Heart right ventricle (tissue), 16 donors: Measurements from ENCODE around the gene NECTIN2. TPM values are rescaled to one million over a fixed set of nuclear protein-coding genes. Genes with fewer than 3 reads are reported as not detected.

Experiments
- ATAC-seq, 8 donors: fragments of 200-7000 bp; cut with Tn5 transposase; one replicate each; pipeline ENCODE4 v1.9.1; 2020; ENCODE audit warnings: mild to moderate bottlenecking in 8 of 8, moderate library complexity in 8 of 8, moderate number of reproducible peaks in 1 of 8
- DNase-seq, 2 donors: peaks; one replicate each; pipeline ENCODE4 v3.0.0-alpha.2; 2020
- H3K27ac ChIP-seq, 10 donors: fragments of 200-600 bp; sonication (generic) in 2 of 10; one replicate each; pipeline versions ENCODE4 v1.5.0 to v1.8.0; 2020 to 2022; ENCODE audit warnings: mild to moderate bottlenecking in 3 of 10
- H3K27me3 ChIP-seq, 7 donors: fragments of 200-600 bp; one replicate each; pipeline ENCODE4 v1.8.0; 2021 to 2022; ENCODE audit warnings: mild to moderate bottlenecking in 2 of 7
- H3K36me3 ChIP-seq, 9 donors: fragments of 200-600 bp; sonication (generic) in 1 of 9; one replicate each; pipeline versions ENCODE4 v1.5.0 to v1.8.0; 2020 to 2022; ENCODE audit warnings: mild to moderate bottlenecking in 2 of 9
- H3K4me1 ChIP-seq, 9 donors: fragments of 200-600 bp; sonication (generic) in 1 of 9; one replicate each; pipeline versions ENCODE4 v1.5.0 to v1.8.0; 2020 to 2022; ENCODE audit warnings: mild to moderate bottlenecking in 4 of 9
- H3K4me3 ChIP-seq, 10 donors: fragments of 200-600 bp; sonication (generic) in 2 of 10; one replicate each; pipeline versions ENCODE4 v1.5.0 to v1.8.0; 2020 to 2022; ENCODE audit warnings: mild to moderate bottlenecking in 7 of 10, moderate library complexity in 2 of 10
- H3K9me3 ChIP-seq, 11 donors: fragments of 200-600 bp in 10 of 11; sonication (generic) in 2 of 11; one replicate each; pipeline versions ENCODE4 v1.5.0 to v1.8.0; 2013 to 2022; ENCODE audit warnings: mild to moderate bottlenecking in 2 of 11, control low read depth in 1 of 11, moderate library complexity in 1 of 11
- WGBS, 2 donors: extraction: QIAGEN DNeasy Blood & Tissue Kit; methylation state at CpG; one replicate each; pipeline ENCODE4 v1.1.7; 2013; ENCODE audit warnings: inconsistent platforms in 1 of 2; 5-methylcytosine and 5-hydroxymethylcytosine counted together
- intact Hi-C, 10 donors: fragments of 100-400 bp; cut with DNase I; formaldehyde crosslinking; loops; one replicate each; pipeline versions ENCODE4 v1.11.1 to v1.14.2; 2022
- polyA plus RNA-seq, 2 donors: library from polyadenylated mRNA; stranded (reverse); fragments of 200-250 nt; gene quantifications; one replicate each; pipeline ENCODE4 v1.2.3, GENCODE V29; 2013
- total RNA-seq, 10 donors: library from RNA; stranded (reverse); fragmentation: NEBNext Ultra II Directional in 3 of 10; extraction: Animal tissue kit (Norgen Biotek cat#: 25700) in 3 of 10; gene quantifications; one replicate each; pipeline versions ENCODE4 v1.2.1 to v1.2.4, GENCODE V29; 2021 to 2023
- TF ChIP-seq, protein P1 (sequence below), 9 donors: fragments of 200-600 bp; sonication (generic) in 2 of 9; IDR thresholded peaks; one replicate each; pipeline versions ENCODE4 v1.5.0 to v1.8.0; 2021 to 2022; ENCODE audit warnings: antibody characterized with exemption in 9 of 9, mild to moderate bottlenecking in 5 of 9, moderate library complexity in 1 of 9
- donor health status: Arrhythmogenic right ventricular cardiomyopathy.
- donor health status: ischemic (EF 13 %, LVEDD 7.1; RV severe dilation, severe dysfunction).
- donor health status: healthy with polysubstance abuse.
- donor health status: DM: no; HTN: yes; CAD: no.
- donor health status: DM: no; HTN: no; CAD: no.
- donor health status: ischemic (EF 25% LVEDD 6.9; RV normal size, moderate dysfunction).
- donor health status: ischemic (EF 25% LVEDD 5.7; RV mildly dilated, moderate dysfunction).
- donor health status: healthy.
- donor health status: DM: yes; HTN: yes; CAD: no.
- donor health status: Ischemic cardiomyopathy.
- donor health status: ischemic (EF 35%, LVEDD 5.7; RV mildly dilated, moderate dysfunction).
- donor health status: nonischemic (EF 11% LVEDD 7.7; RV severe dilation, severe dysfunction).
- donor health status: DM: yes; HTN: yes; CAD: no.
- donor health status: PGD.
- donor health status: ischemic (EF 29% LVEDD 5.4; RV normal size, mild dysfunction).
- donor health status: nonischemic (EF 23%, LVEDD 6.1; RV moderate dilation, normal function).

The NECTIN2 gene
- total and polyA plus RNA-seq, 12 donors = 34.1 to 96.8 (median 49.0) TPM

GRCh38 chr19:44903602-44904425 lies 57.7 kb downstream of the NECTIN2 start:
- TF ChIP-seq, protein P1, sequence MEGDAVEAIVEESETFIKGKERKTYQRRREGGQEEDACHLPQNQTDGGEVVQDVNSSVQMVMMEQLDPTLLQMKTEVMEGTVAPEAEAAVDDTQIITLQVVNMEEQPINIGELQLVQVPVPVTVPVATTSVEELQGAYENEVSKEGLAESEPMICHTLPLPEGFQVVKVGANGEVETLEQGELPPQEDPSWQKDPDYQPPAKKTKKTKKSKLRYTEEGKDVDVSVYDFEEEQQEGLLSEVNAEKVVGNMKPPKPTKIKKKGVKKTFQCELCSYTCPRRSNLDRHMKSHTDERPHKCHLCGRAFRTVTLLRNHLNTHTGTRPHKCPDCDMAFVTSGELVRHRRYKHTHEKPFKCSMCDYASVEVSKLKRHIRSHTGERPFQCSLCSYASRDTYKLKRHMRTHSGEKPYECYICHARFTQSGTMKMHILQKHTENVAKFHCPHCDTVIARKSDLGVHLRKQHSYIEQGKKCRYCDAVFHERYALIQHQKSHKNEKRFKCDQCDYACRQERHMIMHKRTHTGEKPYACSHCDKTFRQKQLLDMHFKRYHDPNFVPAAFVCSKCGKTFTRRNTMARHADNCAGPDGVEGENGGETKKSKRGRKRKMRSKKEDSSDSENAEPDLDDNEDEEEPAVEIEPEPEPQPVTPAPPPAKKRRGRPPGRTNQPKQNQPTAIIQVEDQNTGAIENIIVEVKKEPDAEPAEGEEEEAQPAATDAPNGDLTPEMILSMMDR (IDR thresholded peaks at IDR 0.05) = peak; percentile 97 to 100 (median 99)
- no peak overlapping the region for H3K27ac ChIP-seq
- peak; percentile 58 to 78 for DNase-seq
- H3K4me1 ChIP-seq = peaks cover 0 to 24% (median 5%) of the 10 kb centered on the region in 9 donors
- intact Hi-C loops = loop anchor here in 9 of 10 donors (1.0 to 10.0 kb wide), 7 partner anchors 47 to 433 kb away; partner anchors contain the start of gene EXOC3L2 (in 1 of the 9)
- peaks cover 0 to 45% (median 23%) of the 10 kb centered on the region in 9 donors for H3K36me3 ChIP-seq
- peaks cover 0 to 36% (median 23%) of the 10 kb centered on the region in 7 donors for H3K27me3 ChIP-seq
- ATAC-seq = peak; percentile 56 to 87 (median 74)
- 19 to 21% methylated on average over 24 of the region's 24 CpGs for WGBS, 2 donors
- H3K9me3 ChIP-seq = no peaks in the 10 kb centered on the region
- no peak overlapping the region for H3K4me3 ChIP-seq

DNA sequence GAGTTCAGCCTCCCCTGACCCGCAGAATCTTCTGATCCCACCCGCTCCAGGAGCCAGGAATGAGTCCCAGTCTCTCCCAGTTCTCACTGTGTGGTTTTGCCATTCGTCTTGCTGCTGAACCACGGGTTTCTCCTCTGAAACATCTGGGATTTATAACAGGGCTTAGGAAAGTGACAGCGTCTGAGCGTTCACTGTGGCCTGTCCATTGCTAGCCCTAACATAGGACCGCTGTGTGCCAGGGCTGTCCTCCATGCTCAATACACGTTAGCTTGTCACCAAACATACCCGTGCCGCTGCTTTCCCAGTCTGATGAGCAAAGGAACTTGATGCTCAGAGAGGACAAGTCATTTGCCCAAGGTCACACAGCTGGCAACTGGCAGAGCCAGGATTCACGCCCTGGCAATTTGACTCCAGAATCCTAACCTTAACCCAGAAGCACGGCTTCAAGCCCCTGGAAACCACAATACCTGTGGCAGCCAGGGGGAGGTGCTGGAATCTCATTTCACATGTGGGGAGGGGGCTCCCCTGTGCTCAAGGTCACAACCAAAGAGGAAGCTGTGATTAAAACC lies 58.4 kb downstream of the NECTIN2 start:
- DNase-seq (no peak), ATAC-seq (no peak)
- TF ChIP-seq, protein P1 (IDR thresholded peaks at IDR 0.05) = peak in 1 of 9 donors; percentile 22

GRCh38 chr19:44905437-44906160 lies 59.5 kb downstream of the NECTIN2 start, which contains the start of gene APOE:
TSS of gene APOE (plus strand) at chr19:44905796. CDS start at chr19:44906625, 829 bp downstream.
- peak within 1 kb of the TSS in 2 of 10 donors; percentile 32 to 47 for H3K27ac ChIP-seq
- TF ChIP-seq, protein P1 (IDR thresholded peaks at IDR 0.05) = no peak
- intact Hi-C loops = loop anchor here in 5 of 10 donors (2.0 to 10.0 kb wide), 4 partner anchors 42 to 429 kb away; partner anchors contain the start of gene APOC2 (in 1 of the 5)
- peaks cover 0 to 36% (median 23%) of the 10 kb centered on the region in 7 donors for H3K27me3 ChIP-seq
- H3K9me3 ChIP-seq = no peaks in the 10 kb centered on the region
- WGBS, 2 donors = 2% methylated on average over 20 of the region's 20 CpGs
- H3K36me3 ChIP-seq = peaks cover 0 to 28% (median 20%) of the 10 kb centered on the region in 9 donors
- peaks cover 0 to 25% (median 6%) of the 10 kb centered on the region in 9 donors for H3K4me1 ChIP-seq
- peak within 1 kb of the TSS in 7 of 10 donors; percentile 2 to 45 (median 34) for H3K4me3 ChIP-seq
- ATAC-seq = peak in 5 of 8 donors; percentile 10 to 36 (median 14)
- DNase-seq = no peak

More for the DNA sequence above, 58.4 kb downstream of the NECTIN2 start:
- Histone ChIP-seq H3K4me3 (no peak overlapping the region), H3K27ac (no peak overlapping the region), H3K36me3 (peaks cover 0 to 39% (median 23%) of the 10 kb centered on the region in 9 donors), H3K4me1 (peaks cover 0 to 24% (median 5%) of the 10 kb centered on the region in 9 donors), H3K9me3 (no peaks in the 10 kb centered on the region), H3K27me3 (peaks cover 0 to 36% (median 23%) of the 10 kb centered on the region in 7 donors)
- 67 to 76% methylated on average over 12 of the region's 12 CpGs for WGBS, 2 donors
- intact Hi-C loops = loop anchor here in 5 of 10 donors (1.0 to 10.0 kb wide), 7 partner anchors 46 to 433 kb away; partner anchors contain the start of gene EXOC3L2 (in 1 of the 5)
